Measurements from ENCODE around the gene AFDN. TPM values are rescaled to one million over a fixed set of nuclear protein-coding genes. Genes with fewer than 3 reads are reported as not detected.
A peak's percentile ranks its signal among the peaks of the same experiment; 100 is the strongest.

The AFDN gene
- total and polyA plus RNA-seq, 2 experiments from 2014 or later: 66.9 to 200 TPM

DNA sequence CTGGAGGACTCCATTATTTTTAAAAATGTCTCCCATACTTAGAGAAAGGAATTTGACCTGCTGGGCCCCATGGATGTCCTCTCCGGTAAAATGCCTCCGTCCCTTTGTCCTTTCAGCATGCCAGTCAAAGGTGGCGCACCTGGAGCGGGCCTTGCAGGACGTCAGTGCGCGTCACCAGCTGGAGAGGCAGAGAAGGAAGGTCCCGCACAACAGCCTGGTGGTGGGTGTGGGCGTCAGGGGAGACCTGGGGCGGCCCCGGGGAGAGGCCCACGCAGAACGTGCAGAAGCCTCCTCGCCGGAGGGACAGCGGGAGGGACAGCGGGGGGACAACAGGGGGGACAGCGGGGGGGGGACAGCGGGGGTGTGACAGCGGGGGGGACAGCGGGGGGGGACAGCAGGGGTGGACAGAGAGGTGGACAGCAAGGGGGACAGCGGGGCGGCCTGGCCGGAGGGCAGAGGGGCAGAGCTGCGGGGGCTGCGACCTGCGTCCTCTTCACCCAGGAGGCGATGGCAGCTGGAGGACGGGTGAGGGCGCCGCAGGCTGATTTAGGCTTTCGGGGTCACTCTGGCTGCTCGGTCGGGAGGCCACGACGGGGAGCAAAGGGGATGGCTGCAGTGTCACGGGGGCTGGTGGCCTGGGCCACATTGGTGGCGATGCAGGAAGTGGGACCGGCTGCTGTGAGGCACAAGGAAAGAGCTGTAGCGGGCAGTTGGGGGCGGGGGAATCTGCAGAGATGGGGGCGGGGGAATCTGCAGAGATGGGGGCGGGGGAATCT is 169.9 kb downstream of the AFDN start:
- H3K4me1 ChIP-seq (ENCODE audit: insufficient read depth): peaks cover 7% of the 10 kb centered on the region
- Mint-ChIP-seq H3K4me1 (peaks cover 8% of the 10 kb centered on the region), H3K27ac (no peak overlapping the region), H3K27me3 (ENCODE audit: insufficient read depth, low read depth, poor library complexity) (peaks cover 7% of the 10 kb centered on the region), H3K36me3 (ENCODE audit: low read depth) (peaks cover 12% of the 10 kb centered on the region), H3K9me3 (peaks cover 12% of the 10 kb centered on the region), H3K4me3 (no peak overlapping the region; the same call in 2 of the 3 replicates)
- no peak overlapping the region for H2AFZ ChIP-seq
- H3K79me2 ChIP-seq (replicated peaks; ENCODE audit: insufficient read depth): no peaks in the 10 kb centered on the region
- no peaks in the 10 kb centered on the region for H4K20me1 ChIP-seq (replicated peaks; ENCODE audit: insufficient read depth)
- no peaks in the 10 kb centered on the region for H3F3A ChIP-seq (replicated peaks; ENCODE audit: low read depth)
- TF ChIP-seq JUNB (IDR thresholded peaks at IDR 0.05; ENCODE audit: unreplicated experiment): no peak
- peak; percentile 13 to 73; a peak in 2 of 4 replicates for TF ChIP-seq CTCF (conservative IDR thresholded peaks at IDR 0.05; ENCODE audit: low read depth in 2 of 2)
- no peak overlapping the region for H3K27ac ChIP-seq (ENCODE audit: low read depth)
- DNase-seq (ENCODE audit: low spot score) (peak; percentile 75), ATAC-seq (peak; percentile 79)
- H3K4me2 ChIP-seq: no peak overlapping the region
- no peak overlapping the region for H3K4me3 ChIP-seq
- no peaks in the 10 kb centered on the region for H3K9me2 ChIP-seq (ENCODE audit: insufficient read depth)
- H3K36me3 ChIP-seq (ENCODE audit: insufficient read depth): no peaks in the 10 kb centered on the region
- no peaks in the 10 kb centered on the region for H3K27me3 ChIP-seq (ENCODE audit: insufficient read depth)

DNA sequence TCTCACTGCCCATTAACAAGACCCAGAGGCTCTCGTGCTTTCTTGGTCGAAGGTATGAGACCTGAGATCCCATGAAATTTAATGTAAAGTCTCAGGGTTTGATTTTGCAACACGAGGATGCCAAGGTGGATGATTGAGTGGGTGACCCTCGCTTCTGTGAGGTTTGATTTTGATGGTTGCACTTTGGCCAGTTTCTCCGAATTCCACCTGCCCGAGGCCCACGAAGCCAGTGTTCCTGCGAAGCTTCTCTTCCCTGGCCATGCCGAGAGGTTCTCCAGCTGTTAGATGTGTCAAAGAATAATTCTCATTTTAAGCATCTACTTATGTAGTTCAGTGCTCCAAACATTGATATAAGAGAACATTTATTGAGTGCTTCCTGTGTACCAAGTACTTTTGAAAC is 170.9 kb downstream of the AFDN start, which contains the start of gene KIF25:
KIF25 (plus strand) TSS at position 30 of the 400 bp plus-strand sequence. CDS start 31,915 bp downstream, outside the sequence.
- H3K27ac Mint-ChIP-seq: peak within 1 kb of the TSS; percentile 31; the same call in 1 of the 2 replicates
- H3F3A ChIP-seq (replicated peaks; ENCODE audit: low read depth): no peaks in the 10 kb centered on the region

More for the DNA sequence above, 170.9 kb downstream of the AFDN start, which contains the start of gene KIF25:
- H3K9me3 Mint-ChIP-seq: peaks cover 15% of the 10 kb centered on the region
- peak within 1 kb of the TSS; percentile 18; the same call in 1 of the 2 replicates for H2AFZ ChIP-seq
- ATAC-seq (no peak), DNase-seq (ENCODE audit: low spot score) (no peak)
- peaks cover 16% of the 10 kb centered on the region for H3K36me3 Mint-ChIP-seq (ENCODE audit: low read depth)
- TF ChIP-seq ZNF462 (CRISPR knock-in tag; IDR thresholded peaks at IDR 0.05) (no peak), NANOG (IDR thresholded peaks at IDR 0.05; ENCODE audit: borderline replicate concordance) (no peak), EZH2 (IDR thresholded peaks at IDR 0.05; ENCODE audit: low read depth, unreplicated experiment) (no peak), CTCF (conservative IDR thresholded peaks at IDR 0.05; ENCODE audit: low read depth in 2 of 2) (no peak), JUNB (IDR thresholded peaks at IDR 0.05; ENCODE audit: unreplicated experiment) (no peak), STAT1 (IDR thresholded peaks at IDR 0.05; ENCODE audit: unreplicated experiment) (no peak), EZH2phosphoT487 (IDR thresholded peaks at IDR 0.05; ENCODE audit: unreplicated experiment) (no peak), POLR2AphosphoS5 (IDR thresholded peaks at IDR 0.05; ENCODE audit: low read depth) (no peak)
- 0 out of 2 replicates have a peak within 1 kb of the TSS, but pooled peaks have one; percentile 20 for H3K4me3 ChIP-seq
- H3K27me3 Mint-ChIP-seq (ENCODE audit: insufficient read depth, low read depth, poor library complexity): peaks cover 7% of the 10 kb centered on the region
- no peaks in the 10 kb centered on the region for H3K79me2 ChIP-seq (replicated peaks; ENCODE audit: insufficient read depth)
- no peaks in the 10 kb centered on the region for H3K36me3 ChIP-seq (ENCODE audit: insufficient read depth)
- H3K4me3 Mint-ChIP-seq: peak within 1 kb of the TSS; percentile 14; the same call in 2 of the 3 replicates
- H3K4me2 ChIP-seq: peak within 1 kb of the TSS; percentile 60; the same call in 1 of the 2 replicates
- H3K4me1 ChIP-seq (ENCODE audit: insufficient read depth): peaks cover 7% of the 10 kb centered on the region
- H4K20me1 ChIP-seq (replicated peaks; ENCODE audit: insufficient read depth): no peaks in the 10 kb centered on the region
- H3K27ac ChIP-seq (ENCODE audit: low read depth): no peak within 1 kb of the TSS
- H3K9me2 ChIP-seq (ENCODE audit: insufficient read depth): no peaks in the 10 kb centered on the region
- H3K4me1 Mint-ChIP-seq: peaks cover 8% of the 10 kb centered on the region
- H3K27me3 ChIP-seq (ENCODE audit: insufficient read depth): no peaks in the 10 kb centered on the region
